ENCODE measurements around the gene SRMS.

Gene SRMS

DNA sequence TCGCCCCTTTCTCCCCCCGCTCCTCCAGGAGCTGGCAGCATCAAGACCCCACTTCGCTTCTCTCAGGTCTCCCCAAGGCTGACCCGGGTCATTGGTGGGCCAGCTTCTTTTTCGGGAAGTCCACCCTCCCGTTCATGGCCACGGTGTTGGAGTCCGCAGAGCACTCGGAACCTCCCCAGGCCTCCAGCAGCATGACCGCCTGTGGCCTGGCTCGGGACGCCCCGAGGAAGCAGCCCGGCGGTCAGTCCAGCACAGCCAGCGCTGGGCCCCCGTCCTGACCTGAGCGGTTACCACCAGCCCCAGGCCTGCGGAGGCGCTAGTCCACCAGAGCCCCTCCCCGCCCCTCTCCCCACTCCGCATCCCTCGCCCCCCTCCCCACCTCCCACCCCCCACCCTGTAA is 25.9 kb downstream of the SRMS start:
- TF ChIP-seq, protein P1, sequence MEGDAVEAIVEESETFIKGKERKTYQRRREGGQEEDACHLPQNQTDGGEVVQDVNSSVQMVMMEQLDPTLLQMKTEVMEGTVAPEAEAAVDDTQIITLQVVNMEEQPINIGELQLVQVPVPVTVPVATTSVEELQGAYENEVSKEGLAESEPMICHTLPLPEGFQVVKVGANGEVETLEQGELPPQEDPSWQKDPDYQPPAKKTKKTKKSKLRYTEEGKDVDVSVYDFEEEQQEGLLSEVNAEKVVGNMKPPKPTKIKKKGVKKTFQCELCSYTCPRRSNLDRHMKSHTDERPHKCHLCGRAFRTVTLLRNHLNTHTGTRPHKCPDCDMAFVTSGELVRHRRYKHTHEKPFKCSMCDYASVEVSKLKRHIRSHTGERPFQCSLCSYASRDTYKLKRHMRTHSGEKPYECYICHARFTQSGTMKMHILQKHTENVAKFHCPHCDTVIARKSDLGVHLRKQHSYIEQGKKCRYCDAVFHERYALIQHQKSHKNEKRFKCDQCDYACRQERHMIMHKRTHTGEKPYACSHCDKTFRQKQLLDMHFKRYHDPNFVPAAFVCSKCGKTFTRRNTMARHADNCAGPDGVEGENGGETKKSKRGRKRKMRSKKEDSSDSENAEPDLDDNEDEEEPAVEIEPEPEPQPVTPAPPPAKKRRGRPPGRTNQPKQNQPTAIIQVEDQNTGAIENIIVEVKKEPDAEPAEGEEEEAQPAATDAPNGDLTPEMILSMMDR (IDR thresholded peaks at IDR 0.05; ENCODE audit: insufficient read depth, low read depth, low read length, missing control alignments): no peak
- peak; percentile 13 for DNase-seq (ENCODE audit: low read depth)
- H3K4me3 ChIP-seq (ENCODE audit: low read depth, low read length): peak overlapping the region; percentile 74

DNA sequence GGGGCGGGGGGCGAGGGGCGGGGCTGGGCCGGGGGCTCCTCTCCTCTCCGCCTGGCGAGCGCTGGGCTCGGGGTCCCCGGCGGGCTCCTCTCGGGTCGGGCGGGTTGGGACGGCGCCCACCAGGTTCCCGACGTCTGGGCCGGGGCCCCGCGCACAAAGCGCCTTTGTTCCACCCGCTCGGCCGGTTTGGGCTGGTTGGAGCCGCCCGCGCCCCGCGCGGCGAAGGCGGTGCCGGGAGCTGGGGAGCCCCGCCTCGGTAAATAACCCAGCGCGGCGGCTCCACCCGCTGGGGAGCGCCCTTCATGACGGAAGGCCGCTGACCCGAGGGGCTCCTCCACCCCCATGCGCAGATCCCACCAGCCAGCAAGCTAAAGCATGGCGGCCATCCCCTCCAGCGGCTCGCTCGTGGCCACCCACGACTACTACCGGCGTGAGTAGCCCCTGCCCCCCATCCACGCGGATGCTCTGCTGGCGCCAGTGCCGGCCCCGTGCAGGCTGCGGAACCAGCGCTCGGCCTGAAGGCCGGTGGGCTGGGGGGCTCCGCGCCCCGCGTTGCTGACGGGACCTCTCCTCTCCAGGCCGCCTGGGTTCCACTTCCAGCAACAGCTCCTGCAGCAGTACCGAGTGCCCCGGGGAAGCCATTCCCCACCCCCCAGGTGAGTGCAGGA is 26.5 kb downstream of the SRMS start:
- H3K4me3 ChIP-seq (ENCODE audit: low read depth, low read length): peak overlapping the region; percentile 74
- peak; percentile 83 for DNase-seq (ENCODE audit: low read depth)

GRCh38 chr20:63520504-63520933 is 27.0 kb downstream of the SRMS start, which contains the start of gene PPDPF:
Gene PPDPF, plus strand, starts transcription at chr20:63520765. Its CDS starts 544 bp downstream, at chr20:63521309.
- DNase-seq (ENCODE audit: low read depth): peak; percentile 91
- H3K4me3 ChIP-seq (ENCODE audit: low read depth, low read length): peak within 1 kb of the TSS; percentile 74
- TF ChIP-seq, protein P1 (IDR thresholded peaks at IDR 0.05; ENCODE audit: insufficient read depth, low read depth, low read length, missing control alignments): no peak

More for the DNA sequence above, 26.5 kb downstream of the SRMS start:
- TF ChIP-seq, protein P1 (IDR thresholded peaks at IDR 0.05; ENCODE audit: insufficient read depth, low read depth, low read length, missing control alignments): peak; percentile 7

DNA sequence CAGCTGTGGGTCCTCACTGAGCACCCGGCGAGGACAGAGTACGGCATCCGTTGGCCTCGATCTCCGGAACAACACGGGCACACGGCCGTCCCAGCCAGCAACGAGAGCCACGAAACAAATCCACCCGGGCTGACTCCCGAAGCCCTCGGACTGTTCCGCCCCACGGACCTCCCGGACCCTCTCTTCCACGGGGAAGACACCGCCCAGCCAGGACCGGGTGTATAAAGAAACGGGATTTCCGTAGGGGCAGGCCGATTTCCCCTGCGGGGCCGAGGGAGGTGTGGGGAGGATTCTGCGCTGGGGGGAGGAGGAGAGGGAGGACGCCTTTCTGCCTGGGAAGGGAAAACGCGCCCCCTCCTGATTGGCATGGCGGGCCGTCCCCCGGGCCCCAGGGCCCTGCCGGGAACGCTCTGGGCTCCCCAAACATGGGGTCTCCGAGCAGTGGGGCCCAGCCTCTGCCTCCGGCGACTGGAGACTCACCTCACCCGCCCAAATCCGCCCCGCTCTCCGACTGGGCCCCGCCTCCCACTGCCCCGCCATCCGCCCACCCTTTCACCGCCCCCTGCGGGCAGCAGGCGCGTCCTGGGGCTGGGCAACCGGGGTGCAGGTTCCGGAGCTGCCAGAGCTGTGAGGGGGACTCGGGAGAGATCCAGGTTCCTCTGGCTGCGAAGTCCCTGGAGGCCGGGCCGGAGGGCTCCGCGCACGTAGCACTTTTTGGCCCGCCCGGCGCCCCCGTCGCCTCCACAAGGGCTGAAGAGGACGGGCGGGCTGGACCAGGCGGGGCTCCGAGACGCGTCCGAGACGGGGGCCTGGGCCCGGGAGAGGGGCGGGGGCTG is 27.7 kb downstream of the SRMS start:
- peak overlapping the region; percentile 56 for H3K4me3 ChIP-seq (ENCODE audit: low read depth, low read length)
- TF ChIP-seq, protein P1 (IDR thresholded peaks at IDR 0.05; ENCODE audit: insufficient read depth, low read depth, low read length, missing control alignments): peak; percentile 17
- DNase-seq (ENCODE audit: low read depth): peak; percentile 65

GRCh38 chr20:63518946-63519667 is 28.4 kb downstream of the SRMS start:
- peak overlapping the region; percentile 56 for H3K4me3 ChIP-seq (ENCODE audit: low read depth, low read length)
- DNase-seq (ENCODE audit: low read depth): peak; percentile 1
- TF ChIP-seq, protein P1 (IDR thresholded peaks at IDR 0.05; ENCODE audit: insufficient read depth, low read depth, low read length, missing control alignments): no peak

DNA sequence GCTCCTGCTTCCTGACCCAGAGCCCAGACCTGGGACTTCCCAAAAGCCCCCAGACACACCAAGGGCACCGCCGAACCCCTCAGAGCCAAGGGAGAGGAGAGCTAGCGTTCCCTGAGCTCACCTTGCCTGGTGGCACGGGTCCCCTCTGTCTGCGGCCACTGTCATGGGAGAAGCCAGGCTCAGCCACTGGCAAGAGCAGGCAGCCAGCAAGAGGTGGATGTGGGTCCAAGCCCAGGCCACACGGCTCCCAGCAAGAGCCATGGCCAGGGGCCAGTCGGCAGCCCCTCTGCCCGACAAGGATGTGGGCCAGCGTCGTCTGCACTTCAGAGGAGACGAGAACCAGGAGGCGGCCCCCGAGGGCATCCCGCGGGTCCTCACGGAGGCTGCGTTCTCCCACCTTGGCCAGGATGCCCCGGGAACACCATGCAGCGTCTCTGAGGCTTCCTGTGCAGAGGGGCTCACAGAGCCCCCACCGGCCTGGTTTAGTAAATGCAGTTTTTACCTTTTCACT is 29.1 kb downstream of the SRMS start:
- TF ChIP-seq, protein P1 (IDR thresholded peaks at IDR 0.05; ENCODE audit: insufficient read depth, low read depth, low read length, missing control alignments): no peak
- no peak for DNase-seq (ENCODE audit: low read depth)
- no peak overlapping the region for H3K4me3 ChIP-seq (ENCODE audit: low read depth, low read length)

Data from GM12865 (cell line).